Activated CD8-positive, alpha-beta T cell treated with anti-CD3 and anti-CD28 coated beads for 36 hours (primary cell): ENCODE measurements around the gene MRTO4. TPM values are rescaled to one million over a fixed set of nuclear protein-coding genes. Genes with fewer than 3 reads are reported as not detected.

ENCODE experiments used
- ATAC-seq: fragments of 200-7000 bp; cut with Tn5 transposase; one replicate; pipeline ENCODE4 v1.10.0; 2021; ENCODE audit warnings: mild to moderate bottlenecking, moderate library complexity
- CTCF ChIA-PET: fragments of 350-600 bp; sonication (Branson Sonifier 250); formaldehyde crosslinking; loops from one replicate; lab custom pipeline; 2021; ENCODE audit warnings: antibody characterized with exemption; lab: Charles Lee
- POLR2A ChIA-PET: fragments of 350-600 bp; sonication (Branson Sonifier 250); formaldehyde crosslinking; loops from one replicate; lab custom pipeline; 2021; ENCODE audit warnings: antibody characterized with exemption; lab: Charles Lee
- DNase-seq: peaks from one replicate; pipeline ENCODE4 v3.0.0-alpha.2; 2020
- H3K27ac Mint-ChIP-seq: one replicate; pipeline ENCODE4 v1.8.0; 2021; ENCODE audit warnings: mild to moderate bottlenecking, mixed read lengths
- H3K27me3 Mint-ChIP-seq: one replicate; pipeline ENCODE4 v1.8.0; 2021; ENCODE audit warnings: mixed read lengths
- H3K36me3 Mint-ChIP-seq: one replicate; pipeline ENCODE4 v1.8.0; 2021; ENCODE audit warnings: low read depth, mixed read lengths
- H3K4me1 Mint-ChIP-seq: one replicate; pipeline ENCODE4 v1.8.0; 2021; ENCODE audit warnings: low read depth, mixed read lengths
- H3K4me3 Mint-ChIP-seq: one replicate; pipeline ENCODE4 v1.8.0; 2021; ENCODE audit warnings: mild to moderate bottlenecking, moderate library complexity, mixed read lengths
- H3K9me3 Mint-ChIP-seq: one replicate; pipeline ENCODE4 v1.8.0; 2021; ENCODE audit warnings: mixed read lengths
- intact Hi-C: fragments of 100-400 bp; cut with micrococcal nuclease; formaldehyde crosslinking; loops from one replicate; pipeline ENCODE4 v1.10.0; 2022
- total RNA-seq, 2 experiments: library from RNA; stranded (reverse); gene quantifications; one replicate each; pipeline ENCODE4 v1.2.3, GENCODE V29; 2021
- TF ChIP-seq, protein P1 (sequence below): fragments of 200-600 bp; IDR thresholded peaks from one replicate; pipeline ENCODE4 v1.8.0; 2022; ENCODE audit warnings: antibody characterized with exemption, mild to moderate bottlenecking

The MRTO4 gene
- total RNA-seq, 2 experiments from 2014 or later = 90.9 to 93.4 TPM

DNA sequence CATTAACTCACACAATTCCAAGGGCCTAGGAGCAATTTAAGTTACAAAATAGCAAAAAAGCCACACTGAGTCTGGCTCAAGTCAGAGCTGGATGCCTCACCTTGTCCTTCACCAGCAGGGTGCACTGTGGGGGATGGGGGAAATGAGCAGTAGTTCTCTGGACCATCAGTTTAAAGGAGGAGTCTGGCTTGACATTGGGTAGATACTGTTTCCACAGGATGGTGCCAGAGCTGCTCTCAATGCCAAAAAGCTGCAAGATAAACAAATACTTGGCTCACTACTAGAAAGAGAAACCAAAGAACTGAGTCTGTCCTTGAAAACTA is 19.1 kb upstream of the MRTO4 start:
- intact Hi-C loops = no loop called here
- ChIA-PET CTCF (interaction anchor here (0.8 to 1.7 kb wide), 4 partner anchors 9 to 421 kb away, joined by 3 to 10 read pairs (median 4); no protein-coding TSS in a partner anchor), POLR2A (interaction anchor here (0.8 to 1.2 kb wide), 3 partner anchors 12 to 71 kb away, joined by 3 read pairs; no protein-coding TSS in a partner anchor)
- no peaks in the 10 kb centered on the region for H3K27me3 Mint-ChIP-seq
- peaks cover 38% of the 10 kb centered on the region for H3K36me3 Mint-ChIP-seq
- no peaks in the 10 kb centered on the region for H3K9me3 Mint-ChIP-seq
- H3K4me3 Mint-ChIP-seq = no peak overlapping the region
- ATAC-seq (no peak), DNase-seq (no peak)
- TF ChIP-seq, protein P1, sequence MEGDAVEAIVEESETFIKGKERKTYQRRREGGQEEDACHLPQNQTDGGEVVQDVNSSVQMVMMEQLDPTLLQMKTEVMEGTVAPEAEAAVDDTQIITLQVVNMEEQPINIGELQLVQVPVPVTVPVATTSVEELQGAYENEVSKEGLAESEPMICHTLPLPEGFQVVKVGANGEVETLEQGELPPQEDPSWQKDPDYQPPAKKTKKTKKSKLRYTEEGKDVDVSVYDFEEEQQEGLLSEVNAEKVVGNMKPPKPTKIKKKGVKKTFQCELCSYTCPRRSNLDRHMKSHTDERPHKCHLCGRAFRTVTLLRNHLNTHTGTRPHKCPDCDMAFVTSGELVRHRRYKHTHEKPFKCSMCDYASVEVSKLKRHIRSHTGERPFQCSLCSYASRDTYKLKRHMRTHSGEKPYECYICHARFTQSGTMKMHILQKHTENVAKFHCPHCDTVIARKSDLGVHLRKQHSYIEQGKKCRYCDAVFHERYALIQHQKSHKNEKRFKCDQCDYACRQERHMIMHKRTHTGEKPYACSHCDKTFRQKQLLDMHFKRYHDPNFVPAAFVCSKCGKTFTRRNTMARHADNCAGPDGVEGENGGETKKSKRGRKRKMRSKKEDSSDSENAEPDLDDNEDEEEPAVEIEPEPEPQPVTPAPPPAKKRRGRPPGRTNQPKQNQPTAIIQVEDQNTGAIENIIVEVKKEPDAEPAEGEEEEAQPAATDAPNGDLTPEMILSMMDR = no peak
- no peak overlapping the region for H3K27ac Mint-ChIP-seq
- H3K4me1 Mint-ChIP-seq = no peaks in the 10 kb centered on the region

DNA sequence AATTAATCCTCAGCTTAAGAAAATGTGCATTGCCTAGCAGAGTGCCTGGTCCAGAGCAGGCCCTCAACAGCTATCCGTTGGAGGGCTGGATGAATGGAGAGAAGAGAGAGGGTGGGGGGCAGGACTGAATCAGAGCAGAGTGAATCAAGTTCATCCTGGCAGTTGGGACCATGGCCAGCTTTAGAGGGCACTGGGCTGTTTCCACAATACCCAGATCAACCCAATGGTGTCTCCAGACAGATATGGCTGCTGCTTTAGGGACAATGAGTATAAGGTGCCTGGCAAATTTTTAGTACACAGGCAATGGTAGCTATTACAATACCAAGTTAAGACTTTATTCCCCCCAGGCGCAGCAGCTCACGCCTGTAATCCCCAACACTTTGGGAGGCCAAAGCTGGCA is 17.4 kb upstream of the MRTO4 start:
- no peaks in the 10 kb centered on the region for H3K4me1 Mint-ChIP-seq
- H3K9me3 Mint-ChIP-seq = no peaks in the 10 kb centered on the region
- DNase-seq (no peak), ATAC-seq (no peak)
- H3K36me3 Mint-ChIP-seq = peaks cover 42% of the 10 kb centered on the region
- no peak overlapping the region for H3K27ac Mint-ChIP-seq
- CTCF ChIA-PET = interaction anchor here (0.8 to 2.2 kb wide), 3 partner anchors 18 to 56 kb away, joined by 3 to 8 read pairs (median 3); no protein-coding TSS in a partner anchor
- no peaks in the 10 kb centered on the region for H3K27me3 Mint-ChIP-seq
- intact Hi-C loops = no loop called here
- TF ChIP-seq, protein P1 = no peak
- H3K4me3 Mint-ChIP-seq = no peak overlapping the region
- POLR2A ChIA-PET = interaction anchor here (1.0 to 1.5 kb wide), 4 partner anchors 11 to 70 kb away, joined by 3 to 5 read pairs (median 4); partner anchors contain the start of gene MRTO4

DNA sequence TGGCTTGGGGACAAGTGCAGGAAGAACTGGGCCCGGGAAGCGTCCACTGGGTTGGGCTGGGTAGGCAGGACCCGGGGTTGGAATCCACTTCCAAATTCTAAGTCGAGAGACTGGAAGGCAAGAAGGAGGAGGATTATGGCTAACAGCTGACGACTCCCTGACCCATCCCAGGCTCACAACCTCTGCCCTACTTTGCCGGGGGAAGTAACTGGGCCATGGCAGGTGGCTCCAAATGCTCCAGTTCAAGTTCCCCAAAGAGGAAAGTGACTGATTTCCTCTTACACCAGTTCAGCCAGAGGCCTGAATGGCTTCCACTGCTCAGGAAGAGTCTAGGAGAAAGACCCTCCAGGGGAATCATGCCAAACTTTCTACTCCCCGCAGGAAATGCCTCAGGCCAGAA is 11.7 kb upstream of the MRTO4 start:
- Mint-ChIP-seq H3K4me3 (no peak overlapping the region), H3K27ac (no peak overlapping the region), H3K27me3 (no peaks in the 10 kb centered on the region), H3K36me3 (peaks cover 49% of the 10 kb centered on the region), H3K4me1 (no peaks in the 10 kb centered on the region), H3K9me3 (no peaks in the 10 kb centered on the region)
- DNase-seq = no peak
- ChIA-PET POLR2A (interaction anchor here (1.1 to 3.5 kb wide), 4 partner anchors 11 to 649 kb away, joined by 3 to 24 read pairs (median 3); partner anchors contain the start of genes EMC1 and MRTO4), CTCF (interaction anchor here (0.8 to 4.4 kb wide), 14 partner anchors 7 to 422 kb away, joined by 3 to 27 read pairs (median 5); partner anchors contain the start of genes EMC1 and MRTO4)
- intact Hi-C loops = no loop called here
- TF ChIP-seq, protein P1 = no peak
- no peak for ATAC-seq

DNA sequence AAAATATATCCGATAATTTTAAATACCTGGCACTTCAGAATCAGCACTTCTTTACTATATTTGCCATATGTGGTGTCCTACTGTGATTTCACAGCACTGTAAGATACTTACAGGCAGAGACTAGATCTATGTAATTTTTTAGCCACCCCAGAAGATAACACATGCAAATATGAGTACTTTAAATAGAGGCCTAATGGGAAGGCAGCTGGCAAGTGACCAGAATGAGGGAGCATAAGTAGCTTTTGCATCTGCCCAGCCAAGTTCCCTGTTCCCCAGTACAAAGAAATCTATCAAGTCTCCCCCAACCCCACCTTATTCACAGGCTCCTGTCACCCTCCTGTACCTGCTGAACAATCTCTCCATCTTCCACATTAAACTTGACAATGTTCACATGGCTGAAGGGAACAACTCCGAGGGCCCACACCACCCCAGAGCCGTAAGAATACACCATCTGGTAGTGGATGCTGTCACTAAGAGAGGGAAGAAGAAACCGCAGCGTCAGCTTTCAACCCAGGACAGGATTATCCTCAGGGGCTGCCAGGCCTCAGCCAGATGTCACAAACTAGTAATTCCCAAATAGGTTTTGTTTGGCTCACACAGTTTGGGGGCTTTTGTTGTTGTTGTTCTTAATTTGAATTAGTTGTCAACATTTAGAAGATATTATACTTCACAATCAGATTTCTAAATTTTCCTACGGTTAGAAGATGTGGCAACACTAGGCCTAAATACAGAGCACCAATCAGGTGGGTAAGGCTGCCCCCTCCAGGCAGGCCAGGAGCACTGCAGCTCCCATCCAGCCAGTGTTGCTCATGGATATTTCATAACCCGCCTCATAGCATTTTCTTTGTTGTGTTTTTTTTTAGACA is 10.7 kb upstream of the MRTO4 start:
- ChIA-PET CTCF (interaction anchor here (0.7 to 4.4 kb wide), 31 partner anchors 8 to 421 kb away, joined by 3 to 27 read pairs (median 4); partner anchors contain the start of genes ALDH4A1, EMC1 and MRTO4), POLR2A (interaction anchor here (1.1 to 3.5 kb wide), 3 partner anchors 10 to 648 kb away, joined by 3 to 24 read pairs (median 3); partner anchors contain the start of genes EMC1 and MRTO4)
- intact Hi-C loops = no loop called here
- H3K9me3 Mint-ChIP-seq = no peaks in the 10 kb centered on the region
- H3K4me3 Mint-ChIP-seq = no peak overlapping the region
- TF ChIP-seq, protein P1 = peak; percentile 99
- peak overlapping the region; percentile 30 for H3K27ac Mint-ChIP-seq
- no peaks in the 10 kb centered on the region for H3K27me3 Mint-ChIP-seq
- ATAC-seq = peak; percentile 100
- peaks cover 47% of the 10 kb centered on the region for H3K36me3 Mint-ChIP-seq
- peak; percentile 72 for DNase-seq
- H3K4me1 Mint-ChIP-seq = no peaks in the 10 kb centered on the region
